ENCODE results near the gene FDX1. TPM values are rescaled to one million over a fixed set of nuclear protein-coding genes. Genes with fewer than 3 reads are reported as not detected.

FDX1 gene
- total and polyA plus RNA-seq, 2 of the 13 experiments (the other 11 are each of a cell fraction or from before 2014, with no cell fraction given): 4.5 to 13.1 TPM

DNA sequence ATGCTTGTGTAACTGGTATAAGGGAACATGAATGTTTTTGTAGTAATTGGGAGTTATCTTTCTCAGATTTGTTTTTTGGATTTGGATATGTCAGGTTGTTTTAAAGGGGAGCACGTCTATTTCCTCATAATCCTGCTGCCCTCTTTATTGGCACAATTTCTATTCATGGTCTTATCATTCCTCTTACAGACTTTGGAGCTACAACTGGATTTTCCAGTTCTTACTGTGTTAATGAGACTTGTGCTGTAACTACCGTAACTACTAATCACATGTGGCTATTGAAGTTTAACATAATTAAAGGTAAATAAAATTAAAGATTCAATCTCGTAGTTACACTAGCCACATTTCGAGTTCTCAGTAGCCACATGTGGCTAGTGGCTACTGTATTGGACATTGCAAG is 1.9 kb downstream of the FDX1 start (continued):
- TF ChIP-seq ZNF556 (CRISPR knock-in tag; IDR thresholded peaks at IDR 0.05; ENCODE audit: borderline replicate concordance): no peak

- Histone ChIP-seq H3K4me3 (replicated peaks in 1 of 3; ENCODE audit: insufficient read depth in 1 of 3, low read depth in 2 of 3, low read length in 3 of 3) (no peak overlapping the region), H3K4me1 (ENCODE audit: insufficient read depth, low read length) (peaks cover 26% of the 10 kb centered on the region), H3K27ac (ENCODE audit: extremely low read length, insufficient read depth, low read length) (no peak overlapping the region), H3K4me2 (ENCODE audit: low read depth, low read length) (no peak overlapping the region), H2AFZ (ENCODE audit: low read length) (no peak overlapping the region), H3K36me3 (replicated peaks in 1 of 2; ENCODE audit: control insufficient read depth in 1 of 2, insufficient read depth in 2 of 2, low read length in 2 of 2) (peaks cover 0 to 1% of the 10 kb centered on the region in 2 experiments; a peak in 2 of 5 replicates), H3K79me2 (ENCODE audit: insufficient read depth, low read length) (peaks cover 50% of the 10 kb centered on the region), H3K9ac (ENCODE audit: insufficient read depth, low read depth, low read length) (no peak overlapping the region), H3K9me3 (ENCODE audit: low read length) (no peaks in the 10 kb centered on the region), H3K27me3 (ENCODE audit: control insufficient read depth in 1 of 2, insufficient read depth in 2 of 2, low read length in 2 of 2) (no peaks in the 10 kb centered on the region), H4K20me1 (ENCODE audit: insufficient read depth, low read length) (peaks cover 6% of the 10 kb centered on the region; the same call in 1 of the 2 replicates)
- intact Hi-C loops (cut with micrococcal nuclease; ENCODE audit: unreplicated experiment) (loop anchor here (5.0 to 10.0 kb wide), 3 partner anchors 136 to 486 kb away; partner anchors contain the start of genes RDX and ZC3H12C), in situ Hi-C loops (cut with HindIII; ENCODE audit: extremely low pct_ligation_motif_present, low pct_unique_long_range_greater_than_20kb) (loop anchor here (5.0 kb wide), 1 partner anchor 231 kb away; no protein-coding TSS in a partner anchor)
- CTCF ChIA-PET (ENCODE audit: low intra/inter-chr PET ratio, low total read pairs): interaction anchor here (1.5 to 1.7 kb wide), 2 partner anchors 56 to 232 kb away, joined by 5 to 12 read pairs; no protein-coding TSS in a partner anchor
- TF ChIP-seq HIVEP1 (CRISPR knock-in tag; IDR thresholded peaks at IDR 0.05): no peak
- no peak for TF ChIP-seq FOXK1 (CRISPR knock-in tag; IDR thresholded peaks at IDR 0.05; ENCODE audit: borderline replicate concordance, low read depth)
- no peak for TF ChIP-seq ZNF12 (CRISPR knock-in tag; IDR thresholded peaks at IDR 0.05)
- TF ChIP-seq XBP1 (CRISPR knock-in tag; IDR thresholded peaks at IDR 0.05): no peak
- no peak for TF ChIP-seq ZNF503 (CRISPR knock-in tag; IDR thresholded peaks at IDR 0.05)
- TF ChIP-seq, protein P1, sequence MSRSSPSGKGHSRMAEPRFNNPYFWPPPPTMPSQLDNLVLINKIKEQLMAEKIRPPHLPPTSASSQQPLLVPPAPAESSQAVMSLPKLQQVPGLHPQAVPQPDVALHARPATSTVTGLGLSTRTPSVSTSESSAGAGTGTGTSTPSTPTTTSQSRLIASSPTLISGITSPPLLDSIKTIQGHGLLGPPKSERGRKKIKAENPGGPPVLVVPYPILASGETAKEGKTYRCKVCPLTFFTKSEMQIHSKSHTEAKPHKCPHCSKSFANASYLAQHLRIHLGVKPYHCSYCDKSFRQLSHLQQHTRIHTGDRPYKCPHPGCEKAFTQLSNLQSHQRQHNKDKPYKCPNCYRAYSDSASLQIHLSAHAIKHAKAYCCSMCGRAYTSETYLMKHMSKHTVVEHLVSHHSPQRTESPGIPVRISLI (CRISPR knock-in tag; IDR thresholded peaks at IDR 0.05; ENCODE audit: borderline replicate concordance): no peak
- 87% methylated on average over 7 of the region's 7 CpGs for WGBS (ENCODE audit: low lambda C conversion rate)
- DNase-seq (ENCODE audit: low spot score) (no peak), ATAC-seq (no peak), FAIRE-seq (no peak)
- no TSS peak for BruUV-seq (replicated peaks)
- POLR2A ChIA-PET: no interaction called here
These were observed 3.1 kb downstream of the FDX1 start for GRCh38 chr11:110432713-110433392.

Measured in HepG2 (cell line).